Immature natural killer cell (primary cell): ENCODE measurements around the gene FAR2. TPM values are rescaled to one million over a fixed set of nuclear protein-coding genes. Genes with fewer than 3 reads are reported as not detected.
"Not testable (repeated sequence)": the region's sequence is repeated elsewhere in the genome, so short reads cannot be mapped to it uniquely, and the experiment has no call there.

Source experiments
- DNase-seq, 3 donors: peaks; one replicate each; pipeline ENCODE4 v3.0.0; 2022; ENCODE audit warnings: mixed read lengths in 1 of 3
- H3K27ac Mint-ChIP-seq, 6 donors: one replicate each; pipeline ENCODE4 v1.8.0; 2020; ENCODE audit warnings: mixed read lengths in 6 of 6, mild to moderate bottlenecking in 5 of 6, inconsistent platforms in 4 of 6, moderate library complexity in 3 of 6
- H3K27me3 Mint-ChIP-seq, 3 donors: one replicate each; pipeline ENCODE4 v1.8.0; 2020 to 2021; ENCODE audit warnings: low read depth in 3 of 3, mild to moderate bottlenecking in 3 of 3, mixed read lengths in 3 of 3, moderate library complexity in 3 of 3, inconsistent platforms in 1 of 3
- H3K36me3 Mint-ChIP-seq, 3 donors: one replicate each; pipeline ENCODE4 v1.8.0; 2020; ENCODE audit warnings: mixed read lengths in 3 of 3, inconsistent platforms in 2 of 3, mild to moderate bottlenecking in 2 of 3
- H3K4me1 Mint-ChIP-seq, 2 donors: one replicate each; pipeline ENCODE4 v1.8.0; 2020; ENCODE audit warnings: inconsistent platforms in 2 of 2, mild to moderate bottlenecking in 2 of 2, mixed read lengths in 2 of 2, moderate library complexity in 1 of 2
- H3K4me3 Mint-ChIP-seq, 5 donors: one replicate each; pipeline ENCODE4 v1.8.0; 2020; ENCODE audit warnings: mild to moderate bottlenecking in 5 of 5, mixed read lengths in 5 of 5, inconsistent platforms in 3 of 5, moderate library complexity in 3 of 5
- H3K9me3 Mint-ChIP-seq, 6 donors: one replicate each; pipeline ENCODE4 v1.8.0; 2020; ENCODE audit warnings: mild to moderate bottlenecking in 6 of 6, mixed read lengths in 6 of 6, inconsistent platforms in 4 of 6, moderate library complexity in 3 of 6
- polyA plus RNA-seq, 3 donors: library from polyadenylated mRNA; unstranded; fragments of 300-500 nt; fragmentation: Illumina TruSeq; gene quantifications; one replicate each; pipeline ENCODE4 v1.2.3, GENCODE V29; 2021

FAR2 gene
- polyA plus RNA-seq, 3 donors from 2014 or later: 1.5 to 1.8 TPM; not detected in 1

DNA sequence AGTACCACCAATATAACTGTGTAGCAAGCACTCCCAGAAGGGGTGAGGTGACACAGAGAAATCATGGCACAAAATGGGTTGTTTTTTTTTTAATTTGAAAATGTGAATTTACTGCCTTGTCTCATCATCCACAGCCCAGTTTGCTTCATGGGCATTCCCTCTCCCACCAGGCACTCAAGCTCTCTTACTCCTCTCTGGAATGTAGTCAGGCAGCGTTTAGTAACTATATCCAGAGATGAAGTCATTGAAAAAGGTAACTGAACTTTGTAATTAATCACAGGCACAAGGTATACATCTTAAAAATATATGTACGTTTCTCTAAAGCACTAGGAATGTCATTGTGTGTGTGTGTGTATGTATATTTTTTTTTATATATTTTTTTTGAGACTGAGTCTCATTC, 91.4 kb downstream of the FAR2 start:
- Mint-ChIP-seq H3K36me3 (no peaks in the 10 kb centered on the region), H3K27ac (no peak overlapping the region), H3K27me3 (no peaks in the 10 kb centered on the region), H3K4me3 (no peak overlapping the region), H3K4me1 (no peaks in the 10 kb centered on the region), H3K9me3 (no peaks in the 10 kb centered on the region)
- DNase-seq: no peak

- no peaks in the 10 kb centered on the region for H3K4me1 Mint-ChIP-seq
- H3K27me3 Mint-ChIP-seq: no peaks in the 10 kb centered on the region
- no peaks in the 10 kb centered on the region for H3K36me3 Mint-ChIP-seq
- no peak overlapping the region for H3K27ac Mint-ChIP-seq
- peaks cover 0 to 3% (median 0%) of the 10 kb centered on the region in 6 donors for H3K9me3 Mint-ChIP-seq
- no peak for DNase-seq
- no peak overlapping the region for H3K4me3 Mint-ChIP-seq
Observed at GRCh38 chr12:29241821-29242591, 92.9 kb downstream of the FAR2 start.

GRCh38 chr12:29242921-29243431, 93.9 kb downstream of the FAR2 start:
- H3K36me3 Mint-ChIP-seq: no peaks in the 10 kb centered on the region
- no peaks in the 10 kb centered on the region for H3K27me3 Mint-ChIP-seq
- DNase-seq: no peak
- no peak overlapping the region for H3K27ac Mint-ChIP-seq
- H3K9me3 Mint-ChIP-seq: peaks cover 0 to 3% (median 0%) of the 10 kb centered on the region in 6 donors
- no peak overlapping the region for H3K4me3 Mint-ChIP-seq
- no peaks in the 10 kb centered on the region for H3K4me1 Mint-ChIP-seq

DNA sequence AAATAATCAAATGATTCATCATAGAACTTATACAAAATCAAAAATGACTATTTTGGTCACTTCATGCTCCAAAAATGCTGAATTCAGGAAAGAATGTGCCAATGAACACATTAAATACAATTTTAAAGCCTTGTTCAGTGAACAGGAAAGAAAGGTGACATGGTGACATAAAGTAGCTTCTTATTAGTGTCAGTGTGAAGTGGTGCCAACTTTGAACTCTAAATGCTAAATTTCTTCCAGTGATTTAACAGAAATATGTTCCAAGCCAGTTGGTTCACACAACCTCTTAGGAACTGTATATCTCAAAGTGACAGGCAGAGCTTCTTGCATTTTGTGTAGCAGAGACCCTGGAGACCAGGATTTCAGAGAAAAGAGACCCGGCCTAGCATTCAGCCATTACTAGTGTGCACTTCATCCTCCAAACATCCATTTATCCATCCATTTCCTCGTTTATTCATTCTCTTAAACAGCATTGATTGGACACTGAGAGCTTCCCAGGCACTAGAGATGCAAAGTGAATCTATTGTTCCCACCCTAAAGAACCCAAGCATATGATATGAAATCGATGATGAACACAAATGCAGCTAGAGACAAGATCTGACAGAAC, 95.2 kb downstream of the FAR2 start:
- Mint-ChIP-seq H3K27me3 (no peaks in the 10 kb centered on the region), H3K4me1 (no peaks in the 10 kb centered on the region), H3K4me3 (no peak overlapping the region), H3K36me3 (no peaks in the 10 kb centered on the region), H3K9me3 (peaks cover 0 to 3% (median under 1%) of the 10 kb centered on the region in 6 donors), H3K27ac (no peak overlapping the region)
- no peak for DNase-seq

GRCh38 chr12:29245246-29245645, 96.2 kb downstream of the FAR2 start:
- H3K4me1 Mint-ChIP-seq: no peaks in the 10 kb centered on the region
- H3K9me3 Mint-ChIP-seq: peaks cover 0 to 3% (median under 1%) of the 10 kb centered on the region in 6 donors
- H3K27ac Mint-ChIP-seq: no peak overlapping the region
- DNase-seq: no peak
- H3K36me3 Mint-ChIP-seq: no peaks in the 10 kb centered on the region
- H3K27me3 Mint-ChIP-seq: no peaks in the 10 kb centered on the region
- no peak overlapping the region for H3K4me3 Mint-ChIP-seq

GRCh38 chr12:29249930-29250329, 100.9 kb downstream of the FAR2 start:
- H3K36me3 Mint-ChIP-seq: no peaks in the 10 kb centered on the region
- H3K4me1 Mint-ChIP-seq: no peaks in the 10 kb centered on the region
- H3K9me3 Mint-ChIP-seq: peaks cover 0 to 4% (median under 1%) of the 10 kb centered on the region in 6 donors
- H3K4me3 Mint-ChIP-seq: no peak overlapping the region
- DNase-seq: no peak
- no peak overlapping the region for H3K27ac Mint-ChIP-seq
- peaks cover 0 to 1% (median 0%) of the 10 kb centered on the region in 3 donors for H3K27me3 Mint-ChIP-seq

DNA sequence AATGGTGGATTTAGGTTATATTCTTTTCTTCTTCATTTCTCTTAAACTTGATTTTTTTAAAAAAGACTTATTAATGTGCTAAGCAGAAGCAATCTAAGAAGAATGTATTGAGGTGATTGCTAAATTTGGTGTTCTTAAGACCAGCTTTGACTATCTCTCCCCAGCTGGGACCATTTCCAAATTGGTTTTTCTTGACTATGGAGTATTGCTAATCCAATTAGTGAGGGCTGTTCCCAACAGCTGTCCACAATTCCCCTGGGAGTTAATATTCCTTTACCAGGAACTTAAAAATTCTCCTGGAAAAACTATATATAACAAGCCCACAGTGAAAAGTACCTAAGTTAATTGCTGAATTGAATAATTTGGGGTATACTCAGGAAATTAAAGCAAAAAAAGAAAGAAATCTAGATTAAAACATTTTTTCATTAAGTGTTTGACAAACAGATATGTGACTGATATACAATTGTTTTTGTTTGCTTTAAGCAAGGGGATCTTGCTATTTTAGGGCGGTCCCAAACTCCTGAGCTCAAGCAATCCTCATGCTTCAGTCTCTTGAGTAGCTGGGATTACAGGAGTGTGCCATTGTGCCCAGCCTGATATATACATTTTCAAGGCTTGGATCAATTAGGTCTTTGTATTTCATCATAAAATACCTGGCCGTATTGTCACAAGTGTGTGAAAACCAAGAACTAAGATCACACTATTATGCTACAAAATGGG, 105.0 kb downstream of the FAR2 start:
- peaks cover 0 to 3% (median 0%) of the 10 kb centered on the region in 6 donors for H3K9me3 Mint-ChIP-seq

GRCh38 chr12:29255042-29255441, 106.0 kb downstream of the FAR2 start:
- DNase-seq: no peak
- peaks cover 0 to 1% (median 0%) of the 10 kb centered on the region in 3 donors for H3K27me3 Mint-ChIP-seq
- H3K36me3 Mint-ChIP-seq: peaks cover 0 to under 1% (median 0%) of the 10 kb centered on the region in 3 donors
- H3K9me3 Mint-ChIP-seq: peaks cover 0 to 3% (median 0%) of the 10 kb centered on the region in 6 donors
- peaks cover 4 to 10% of the 10 kb centered on the region in 2 donors for H3K4me1 Mint-ChIP-seq
- no peak overlapping the region for H3K27ac Mint-ChIP-seq
- no peak overlapping the region for H3K4me3 Mint-ChIP-seq

More for the DNA sequence above, 105.0 kb downstream of the FAR2 start:
- peaks cover 4 to 10% of the 10 kb centered on the region in 2 donors for H3K4me1 Mint-ChIP-seq
- no peak overlapping the region for H3K4me3 Mint-ChIP-seq
- no peak for DNase-seq
- no peaks in the 10 kb centered on the region for H3K36me3 Mint-ChIP-seq
- H3K27me3 Mint-ChIP-seq: peaks cover 0 to 1% (median 0%) of the 10 kb centered on the region in 3 donors
- H3K27ac Mint-ChIP-seq: no peak overlapping the region

DNA sequence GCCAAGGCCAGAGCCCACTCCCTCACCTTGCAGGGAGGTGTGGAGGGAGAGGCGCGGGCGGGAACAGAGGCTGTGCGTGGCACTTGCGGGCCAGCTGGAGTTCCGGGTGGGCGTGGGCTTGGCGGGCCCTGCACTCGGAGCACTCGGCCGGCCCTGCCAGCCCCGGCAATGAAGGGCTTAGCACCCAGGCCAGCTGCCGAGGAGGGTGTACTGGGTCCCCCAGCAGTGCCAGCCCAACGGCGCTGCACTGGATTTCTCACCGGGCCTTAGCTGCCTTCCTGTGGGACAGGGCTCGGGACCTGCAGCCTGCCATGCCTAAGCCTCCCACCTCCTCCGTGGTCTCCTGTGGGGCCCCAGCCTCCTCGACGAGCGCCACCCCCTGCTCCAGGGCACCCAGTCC, 107.5 kb downstream of the FAR2 start:
- H3K4me1 Mint-ChIP-seq: peaks cover 4 to 10% of the 10 kb centered on the region in 2 donors

DNA sequence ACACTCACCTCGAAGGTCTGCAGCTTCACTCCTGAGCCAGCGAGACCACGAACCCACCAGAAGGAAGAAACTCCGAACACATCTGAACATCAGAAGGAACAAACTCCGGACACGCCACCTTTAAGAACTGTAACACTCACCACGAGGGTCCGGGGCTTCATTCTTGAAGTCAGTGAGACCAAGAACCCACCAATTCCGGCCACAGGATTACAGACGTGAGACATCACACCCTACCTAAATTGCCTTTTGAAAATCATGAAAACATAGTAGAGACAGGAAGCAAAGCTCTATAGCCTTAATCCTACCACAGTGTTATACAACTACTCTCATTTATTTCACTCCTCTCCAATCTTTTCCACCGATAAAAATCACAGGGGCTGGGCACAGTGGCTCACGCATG, 108.6 kb downstream of the FAR2 start:
- Mint-ChIP-seq H3K4me1 (peaks cover 4 to 10% of the 10 kb centered on the region in 2 donors), H3K27ac (peak overlapping the region in 2 of 6 donors; percentile 46 to 86), H3K4me3 (peak overlapping the region; percentile 3 to 80 (median 63)), H3K9me3 (peaks cover 5 to 27% (median 13%) of the 10 kb centered on the region in 6 donors), H3K36me3 (peaks cover 0 to 12% (median 0%) of the 10 kb centered on the region in 3 donors)
- DNase-seq: peak; percentile 44 to 66 (median 47)
- H3K27me3 Mint-ChIP-seq: not testable (repeated sequence)

More for the DNA sequence above, 107.5 kb downstream of the FAR2 start:
- H3K27ac Mint-ChIP-seq: no peak overlapping the region
- H3K9me3 Mint-ChIP-seq: peaks cover 4 to 17% (median 9%) of the 10 kb centered on the region in 6 donors
- H3K27me3 Mint-ChIP-seq: peaks cover 0 to 1% (median 0%) of the 10 kb centered on the region in 3 donors
- H3K36me3 Mint-ChIP-seq: peaks cover 0 to 12% (median 0%) of the 10 kb centered on the region in 3 donors
- no peak overlapping the region for H3K4me3 Mint-ChIP-seq
- DNase-seq: no peak

DNA sequence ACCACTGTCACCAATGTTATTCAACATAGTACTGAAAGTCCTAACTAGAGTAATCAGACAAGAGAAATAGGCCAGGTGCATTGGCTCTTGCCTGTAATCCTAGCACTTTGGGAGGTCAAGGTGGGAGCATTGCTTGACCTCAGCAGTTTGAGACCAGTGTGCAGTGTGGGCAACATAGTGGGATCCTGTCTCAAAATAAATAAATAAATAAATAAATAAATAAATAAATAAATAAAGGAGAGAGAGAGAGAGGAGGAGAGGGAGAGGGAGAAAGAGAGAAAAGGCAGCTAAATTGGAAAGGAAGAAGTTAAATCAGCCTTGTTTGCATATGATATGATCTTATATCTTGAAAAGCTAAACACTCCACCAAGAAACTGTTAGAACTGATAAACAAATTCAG, 115.3 kb downstream of the FAR2 start:
- peaks cover 5 to 43% (median 18%) of the 10 kb centered on the region in 6 donors for H3K9me3 Mint-ChIP-seq
- H3K4me1 Mint-ChIP-seq: no peaks in the 10 kb centered on the region
- H3K36me3 Mint-ChIP-seq: peaks cover 4 to 12% (median 5%) of the 10 kb centered on the region in 3 donors
- H3K4me3 Mint-ChIP-seq: no peak overlapping the region
- no peak overlapping the region for H3K27ac Mint-ChIP-seq
- peaks cover 0 to 2% (median 0%) of the 10 kb centered on the region in 3 donors for H3K27me3 Mint-ChIP-seq
- no peak for DNase-seq

GRCh38 chr12:29269706-29270408, 120.8 kb downstream of the FAR2 start:
- no peak overlapping the region for H3K27ac Mint-ChIP-seq
- DNase-seq: no peak
- no peaks in the 10 kb centered on the region for H3K36me3 Mint-ChIP-seq
- H3K9me3 Mint-ChIP-seq: no peaks in the 10 kb centered on the region
- H3K4me3 Mint-ChIP-seq: no peak overlapping the region
- no peaks in the 10 kb centered on the region for H3K4me1 Mint-ChIP-seq
- peaks cover 0 to 2% (median 0%) of the 10 kb centered on the region in 3 donors for H3K27me3 Mint-ChIP-seq

DNA sequence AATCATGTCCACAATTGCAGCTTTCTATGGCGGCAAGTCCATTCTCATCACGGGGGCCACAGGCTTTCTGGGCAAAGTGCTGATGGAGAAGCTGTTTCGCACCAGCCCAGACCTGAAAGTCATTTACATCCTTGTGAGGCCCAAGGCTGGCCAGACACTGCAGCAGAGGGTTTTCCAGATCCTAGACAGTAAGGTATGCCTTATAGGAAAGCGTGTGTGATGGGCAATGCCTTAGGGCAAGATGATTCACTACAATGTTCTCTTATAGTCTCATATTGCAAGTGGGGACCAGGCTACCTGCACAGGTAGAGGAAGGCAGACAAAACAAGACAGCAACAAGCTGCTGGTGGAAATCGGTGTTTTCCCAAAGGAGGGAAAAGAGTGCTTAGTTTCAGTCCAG, 121.4 kb downstream of the FAR2 start:
- H3K36me3 Mint-ChIP-seq: peaks cover 0 to under 1% (median 0%) of the 10 kb centered on the region in 3 donors
- H3K4me1 Mint-ChIP-seq: no peaks in the 10 kb centered on the region
- H3K9me3 Mint-ChIP-seq: no peaks in the 10 kb centered on the region
- no peak for DNase-seq
- H3K27ac Mint-ChIP-seq: no peak overlapping the region
- H3K4me3 Mint-ChIP-seq: no peak overlapping the region
- peaks cover 0 to 2% (median 0%) of the 10 kb centered on the region in 3 donors for H3K27me3 Mint-ChIP-seq
